ENCODE measurements around the gene RPS6KA3. TPM values are rescaled to one million over a fixed set of nuclear protein-coding genes. Genes with fewer than 3 reads are reported as not detected.

RPS6KA3 gene
- total RNA-seq, 2 donors from 2014 or later = 36.4 to 52.3 TPM

DNA sequence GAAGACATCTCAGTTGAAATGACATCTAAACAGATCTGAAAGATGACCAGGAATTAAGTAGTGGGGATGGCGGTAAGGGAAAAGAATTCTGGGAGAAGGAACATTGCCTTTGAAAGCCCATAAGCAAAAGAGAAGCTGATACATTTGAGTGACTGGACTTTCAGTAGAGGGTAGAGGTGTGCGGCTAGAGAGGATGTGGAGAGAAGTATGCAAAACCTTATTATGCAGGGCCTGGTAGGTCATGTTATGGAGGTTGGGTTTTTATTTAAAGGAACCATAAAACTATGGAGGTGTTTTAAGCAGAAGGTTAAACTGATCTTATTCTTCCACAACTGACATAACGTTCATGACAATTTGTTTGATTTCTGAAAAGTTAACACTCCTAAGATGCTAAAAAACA is 36.3 kb downstream of the RPS6KA3 start:
- DNase-seq (ENCODE audit: low spot score) = no peak
- intact Hi-C loops (cut with DNase I) = no loop called here

DNA sequence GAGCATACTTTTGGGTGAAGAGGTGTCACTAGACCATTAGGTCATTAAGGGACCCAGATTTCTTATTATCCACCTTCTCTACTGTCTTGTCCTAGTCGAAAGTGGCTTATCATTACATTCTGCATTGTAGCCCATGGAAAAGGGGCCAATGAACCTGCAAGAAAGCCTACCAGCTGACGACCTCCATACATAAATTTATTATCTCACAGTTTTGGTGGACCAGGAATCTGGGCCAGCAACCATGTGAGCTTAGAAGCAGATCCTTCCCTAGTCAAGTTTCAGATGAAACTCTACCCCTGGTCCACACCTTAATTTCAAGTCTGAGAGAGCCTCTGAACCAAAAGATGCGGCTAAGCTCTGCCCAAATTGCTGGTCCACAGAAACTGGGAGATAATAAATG is 37.6 kb downstream of the RPS6KA3 start:
- DNase-seq (ENCODE audit: low spot score) = no peak
- intact Hi-C loops (cut with DNase I) = no loop called here

DNA sequence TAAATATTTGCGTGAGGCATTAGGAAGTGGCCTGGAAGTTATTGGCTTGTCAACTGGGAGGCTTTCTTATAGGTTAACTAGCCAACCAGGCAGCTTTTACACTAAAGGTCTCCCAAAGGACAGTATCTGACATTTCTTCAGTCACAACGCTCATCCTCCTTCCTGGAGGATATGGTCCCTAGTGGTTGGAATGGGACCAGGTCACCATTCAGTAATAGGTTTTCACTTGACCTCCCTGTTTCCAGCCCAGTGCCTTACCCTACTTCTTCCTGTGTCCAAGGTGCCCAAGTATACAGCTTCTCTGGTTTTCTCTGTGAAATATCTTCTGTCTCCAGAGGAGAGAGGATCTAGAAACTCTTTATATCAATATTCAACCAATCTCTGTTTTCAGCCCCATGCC is 38.5 kb downstream of the RPS6KA3 start:
- intact Hi-C loops (cut with DNase I) = no loop called here
- no peak for DNase-seq (ENCODE audit: low spot score)

DNA sequence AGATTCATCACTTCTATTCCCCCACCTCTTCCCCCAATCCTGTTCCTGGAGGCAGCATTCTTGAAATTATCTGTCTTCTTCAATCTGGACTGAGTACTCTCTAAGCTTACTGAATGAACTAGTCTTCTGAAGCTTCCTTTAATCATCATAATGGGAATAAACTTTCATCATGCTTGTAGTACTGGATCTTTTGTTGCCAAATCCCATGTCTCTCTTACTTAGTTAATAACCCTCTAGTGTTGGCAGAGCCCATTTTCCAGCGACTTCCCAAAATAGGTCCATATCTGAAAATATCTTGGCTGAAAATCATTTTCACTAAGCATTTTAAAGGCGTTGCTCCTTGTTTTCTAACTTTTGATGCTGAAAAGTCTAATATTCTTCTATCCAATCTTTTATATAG is 39.6 kb downstream of the RPS6KA3 start:
- DNase-seq (ENCODE audit: low spot score) = no peak
- intact Hi-C loops (cut with DNase I) = no loop called here

DNA sequence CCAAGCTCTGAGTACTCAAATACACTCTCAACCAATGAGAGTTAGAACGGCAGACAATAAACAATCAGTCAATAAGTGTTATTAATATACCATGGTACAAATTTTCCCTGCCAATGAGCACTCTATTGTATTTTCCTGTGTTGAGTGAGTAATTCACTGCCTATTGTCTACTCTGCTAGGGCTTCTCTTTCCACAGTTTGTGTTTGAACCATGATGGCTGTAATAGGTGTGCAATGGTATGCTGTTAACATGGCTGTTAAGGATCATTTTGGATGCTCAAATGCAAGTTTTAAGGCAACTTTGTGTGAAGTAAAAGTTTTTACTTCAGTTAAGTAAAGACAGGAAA is 41.2 kb downstream of the RPS6KA3 start:
- intact Hi-C loops (cut with DNase I) = no loop called here
- DNase-seq (ENCODE audit: low spot score) = no peak

DNA sequence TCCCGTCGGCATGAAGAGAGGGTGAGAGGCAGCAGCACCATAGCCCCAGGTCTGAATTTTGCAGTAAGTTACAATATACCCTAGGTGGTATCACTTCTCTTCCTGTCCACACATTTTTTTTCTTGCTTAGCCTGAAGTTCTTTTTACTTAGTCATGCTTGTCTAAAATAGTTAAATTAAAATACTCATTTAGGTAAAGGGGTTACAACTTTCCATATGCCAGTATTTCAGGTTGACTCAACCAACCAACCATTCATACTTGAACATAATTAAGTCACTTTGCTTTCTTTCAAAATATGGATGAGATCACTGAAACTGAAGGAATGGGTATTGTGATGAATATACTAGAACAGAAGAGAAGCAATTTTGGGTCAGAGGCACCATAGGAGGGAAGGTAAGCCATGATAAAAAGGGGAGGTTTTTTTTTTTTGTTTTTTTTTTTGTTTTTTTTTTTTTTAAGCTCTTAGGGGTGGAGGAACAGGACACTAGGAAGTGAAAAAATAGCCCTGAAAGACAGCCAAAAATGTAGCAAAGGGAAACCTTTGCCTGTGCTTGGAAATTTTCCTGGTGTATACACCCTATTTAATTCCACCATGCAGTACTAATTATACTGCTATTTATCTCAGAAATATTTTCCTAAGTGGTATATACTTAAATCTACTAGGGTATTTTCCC is 41.8 kb downstream of the RPS6KA3 start:
- DNase-seq (ENCODE audit: low spot score) = no peak
- intact Hi-C loops (cut with DNase I) = no loop called here

DNA sequence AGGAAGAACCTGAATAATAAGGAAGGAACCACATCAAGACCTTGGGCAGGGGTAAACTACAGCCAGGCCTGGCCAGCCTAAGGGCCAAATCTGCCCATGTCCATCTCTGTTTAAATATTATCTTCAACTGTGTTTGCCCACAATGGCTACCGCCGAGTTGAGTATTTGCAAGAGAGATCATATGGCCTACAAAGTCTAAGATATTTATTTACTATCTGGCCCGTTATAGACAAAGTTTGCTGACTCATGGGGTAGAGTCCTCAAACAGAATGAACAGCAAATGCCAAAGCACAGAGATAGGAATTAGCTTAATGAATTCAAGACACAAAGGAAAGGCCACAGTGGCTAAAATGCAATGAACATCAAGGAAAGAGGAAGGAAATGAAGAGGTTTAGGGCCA is 44.8 kb downstream of the RPS6KA3 start:
- DNase-seq (ENCODE audit: low spot score) = no peak
- intact Hi-C loops (cut with DNase I) = no loop called here

DNA sequence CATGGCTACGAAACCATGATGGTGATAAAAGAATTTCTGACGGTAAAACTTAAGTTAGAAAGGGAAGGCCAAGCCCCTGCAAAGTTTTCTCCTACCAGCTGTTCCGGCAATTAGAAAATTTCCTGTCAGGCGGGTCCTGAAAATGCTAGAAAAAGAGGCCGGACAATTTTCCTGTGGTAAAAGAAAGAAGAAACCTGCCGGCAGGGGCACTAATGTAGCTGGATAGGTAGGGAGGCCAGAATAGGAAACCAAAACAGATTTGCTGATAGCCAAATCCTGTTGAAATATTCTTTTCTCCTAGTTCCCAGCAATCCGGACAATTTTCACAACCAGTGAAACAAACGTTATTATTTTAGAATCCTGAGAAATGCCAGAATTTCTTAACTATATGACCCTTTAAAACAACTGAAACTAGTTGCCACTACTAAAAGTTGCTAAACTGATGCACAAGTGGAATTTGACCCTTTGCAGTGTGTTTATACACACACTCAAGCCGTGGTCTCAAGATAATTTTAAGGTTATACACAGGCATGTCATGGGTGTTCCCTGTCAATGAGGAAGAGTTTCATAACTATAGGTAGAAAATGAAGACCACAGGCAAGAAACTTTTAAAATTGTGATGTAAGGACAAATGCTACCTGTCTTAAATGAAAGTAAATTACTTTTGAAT is 47.7 kb downstream of the RPS6KA3 start:
- DNase-seq (ENCODE audit: low spot score) = no peak
- intact Hi-C loops (cut with DNase I) = no loop called here

DNA sequence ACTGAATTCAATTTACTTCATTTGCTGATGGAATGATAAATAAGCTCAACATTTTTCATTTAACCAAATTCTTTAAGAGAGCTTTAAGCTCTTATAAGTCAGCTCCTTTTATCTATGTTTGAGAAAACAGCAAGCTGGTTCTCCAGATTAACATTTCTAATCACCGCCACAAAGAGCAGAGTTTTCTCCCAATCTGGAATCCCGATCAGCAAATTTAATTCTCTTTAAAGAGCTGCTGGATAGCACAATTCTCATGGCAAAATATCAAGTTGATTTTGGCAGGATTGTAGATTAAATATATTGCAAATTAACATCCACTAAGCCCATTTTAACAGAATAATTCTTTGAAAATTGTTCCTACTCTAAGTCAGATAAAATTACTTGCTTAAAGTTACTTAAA is 48.8 kb downstream of the RPS6KA3 start:
- DNase-seq (ENCODE audit: low spot score) = no peak
- intact Hi-C loops (cut with DNase I) = no loop called here

DNA sequence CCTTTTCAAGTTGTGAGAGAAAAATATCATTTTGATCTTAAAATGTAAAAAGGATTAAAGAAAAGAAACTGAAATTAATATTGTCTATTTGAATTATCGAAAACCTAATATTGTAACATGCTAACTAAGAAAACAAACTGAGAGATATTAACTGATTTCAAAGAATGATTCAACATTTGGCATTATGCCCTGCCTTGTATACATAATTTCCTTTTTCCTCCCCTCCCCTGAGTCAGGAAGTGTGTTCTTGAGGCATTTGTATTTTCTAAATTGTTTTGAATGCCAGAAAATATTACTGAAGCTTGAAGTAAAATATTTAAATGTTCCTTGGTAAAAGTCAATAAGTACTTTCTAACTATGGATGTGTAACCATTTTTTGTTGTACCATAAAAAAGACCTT is 49.4 kb downstream of the RPS6KA3 start:
- DNase-seq (ENCODE audit: low spot score) = no peak
- intact Hi-C loops (cut with DNase I) = no loop called here

DNA sequence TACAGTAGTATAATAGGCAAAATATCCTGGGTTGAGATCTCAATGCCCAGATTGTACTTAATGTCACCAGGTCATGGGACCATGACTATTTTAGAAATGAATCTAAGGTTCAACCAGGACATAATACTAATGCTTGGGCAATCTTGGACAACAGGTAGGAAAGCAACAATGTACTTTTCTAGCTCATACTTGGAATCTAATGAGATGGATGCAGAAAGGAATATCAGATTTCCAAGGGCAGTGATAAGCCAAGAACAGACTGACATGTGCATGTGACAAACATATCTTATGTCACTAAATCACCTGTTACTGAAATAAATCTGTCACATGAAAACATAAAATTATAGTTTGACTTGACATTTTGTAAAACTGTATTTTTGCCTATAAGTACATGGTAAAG is 51.1 kb downstream of the RPS6KA3 start:
- DNase-seq (ENCODE audit: low spot score) = no peak
- intact Hi-C loops (cut with DNase I) = no loop called here

DNA sequence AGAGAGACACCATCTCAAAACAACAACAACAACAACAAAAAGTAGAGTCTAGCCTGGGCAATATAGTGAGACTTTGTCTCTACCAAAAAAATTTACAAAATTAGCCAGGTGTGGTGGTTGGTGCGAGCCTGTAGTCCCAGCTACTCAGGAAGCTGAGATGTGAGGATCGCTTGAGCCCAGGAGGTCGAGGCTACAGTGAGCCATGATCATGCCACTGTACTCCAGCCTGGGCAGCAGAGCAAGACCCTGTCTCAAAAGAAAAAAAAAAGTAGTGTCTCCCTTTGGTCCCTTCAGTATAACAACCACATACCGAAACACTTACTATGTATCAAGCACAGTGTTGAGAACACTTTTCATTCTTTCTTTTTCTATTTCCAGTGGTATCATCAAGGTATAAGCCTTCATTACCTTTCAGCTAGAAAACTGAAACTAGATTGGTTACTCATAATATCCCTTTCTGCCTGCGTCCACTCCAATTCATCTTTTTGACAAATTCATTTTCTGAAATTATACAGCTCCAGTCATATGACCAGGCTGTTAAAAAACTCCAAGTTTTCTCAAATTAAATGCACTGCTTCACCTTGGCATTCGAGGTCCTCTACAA is 54.1 kb downstream of the RPS6KA3 start:
- DNase-seq (ENCODE audit: low spot score) = no peak
- intact Hi-C loops (cut with DNase I) = no loop called here

DNA sequence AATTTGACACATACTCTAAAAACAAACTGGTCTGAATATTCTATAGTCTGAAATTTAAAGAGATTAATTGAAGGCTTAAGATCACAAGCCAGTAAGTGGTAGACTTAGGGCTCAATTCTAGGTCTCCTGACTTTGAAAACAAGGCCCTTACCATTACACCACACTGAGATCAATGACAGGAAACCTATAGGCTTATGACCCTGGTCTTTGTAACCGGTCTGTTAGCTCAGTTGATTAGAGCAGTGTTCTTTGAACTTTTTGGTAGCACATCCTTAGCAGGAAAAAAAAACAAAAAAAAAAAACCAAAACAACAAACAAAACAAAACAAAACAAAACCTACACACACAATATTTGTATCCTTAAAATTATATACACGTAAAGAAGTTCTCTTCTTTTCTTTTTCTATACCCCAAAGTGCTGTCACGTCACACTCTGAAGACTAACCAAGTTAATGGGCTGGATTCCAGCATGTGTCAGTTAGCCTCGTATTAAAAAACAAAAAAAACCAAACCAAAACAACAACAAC is 55.4 kb downstream of the RPS6KA3 start:
- DNase-seq (ENCODE audit: low spot score) = no peak
- intact Hi-C loops (cut with DNase I) = no loop called here

DNA sequence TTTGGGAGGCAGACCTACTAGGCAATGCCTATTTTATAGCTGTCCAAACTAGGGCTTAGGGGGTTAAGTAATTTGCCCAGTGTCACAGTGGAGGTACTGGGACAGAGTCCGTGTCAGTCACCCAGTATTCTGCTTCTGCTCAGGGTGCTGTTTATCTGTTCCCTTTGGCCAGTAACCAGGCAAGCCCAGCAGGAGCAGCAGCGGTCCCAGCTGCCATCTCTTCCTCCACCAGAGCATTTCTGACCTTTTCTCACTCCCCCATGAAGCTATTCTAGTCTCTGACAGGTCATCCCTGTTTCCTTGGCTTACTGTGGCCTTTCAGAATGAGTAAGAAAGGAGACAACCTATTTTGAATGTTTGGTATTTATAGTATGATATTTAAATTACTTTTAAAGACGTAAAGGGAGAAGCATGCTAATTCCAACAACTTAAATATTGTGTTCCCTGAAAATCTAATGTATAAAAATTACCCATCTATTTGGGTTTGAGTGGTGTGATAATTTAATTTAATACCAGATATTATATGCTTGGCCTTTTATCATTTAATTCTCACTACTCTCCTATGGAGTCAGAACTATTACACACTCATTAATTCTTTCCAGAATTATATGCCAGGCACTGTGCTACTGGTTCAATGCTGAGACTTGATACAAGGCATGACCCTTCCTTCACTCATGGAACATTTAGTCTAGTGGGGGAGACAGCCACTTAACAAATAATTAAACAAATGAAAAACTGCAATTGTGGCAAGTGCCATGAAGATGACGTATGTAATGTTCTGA is 60.6 kb downstream of the RPS6KA3 start:
- no peak for DNase-seq (ENCODE audit: low spot score)
- intact Hi-C loops (cut with DNase I) = no loop called here

DNA sequence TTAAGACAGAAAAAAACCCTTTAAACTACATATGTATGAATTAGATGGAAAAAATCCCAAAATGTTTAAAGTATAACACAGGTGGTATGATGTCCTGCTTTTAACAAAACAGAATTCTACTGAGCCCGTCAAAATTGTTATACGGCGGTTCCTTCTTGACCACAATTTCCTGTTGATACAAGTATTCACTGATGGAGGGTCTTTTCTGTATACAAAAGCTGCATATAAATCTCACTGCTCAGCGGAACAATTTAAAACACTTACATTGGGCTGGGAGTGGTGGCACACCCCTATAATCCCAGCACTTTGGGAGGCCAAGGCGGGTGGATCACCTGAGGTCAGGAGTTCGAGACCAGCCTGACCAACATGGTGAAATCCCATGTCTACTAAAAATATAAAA is 62.4 kb downstream of the RPS6KA3 start:
- DNase-seq (ENCODE audit: low spot score) = no peak
- intact Hi-C loops (cut with DNase I) = no loop called here

DNA sequence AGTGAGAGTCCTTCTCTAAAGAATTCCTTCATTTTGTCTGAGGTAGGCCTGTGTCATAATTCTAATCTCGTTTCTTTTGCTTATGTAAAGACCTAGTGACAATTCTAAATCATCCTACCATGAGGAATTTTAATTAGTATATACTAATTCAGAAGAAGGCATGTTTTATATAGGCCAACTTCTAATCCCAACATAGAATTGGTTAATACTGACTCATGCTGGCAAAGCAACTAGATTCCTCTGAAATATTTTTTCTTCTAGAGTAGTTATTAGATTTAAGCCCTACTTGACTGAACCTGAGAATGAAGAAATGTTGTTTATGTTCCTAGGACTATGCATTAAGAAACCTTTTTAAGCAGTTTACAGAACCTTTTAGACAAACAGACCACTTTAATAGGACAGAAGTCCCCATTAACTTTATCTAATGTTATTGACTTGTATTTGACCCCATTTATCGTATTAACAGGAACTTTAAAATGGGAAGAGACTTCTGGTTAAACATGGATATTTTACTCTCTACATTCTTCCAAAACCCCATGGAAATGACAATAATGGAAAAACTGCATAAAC is 69.0 kb downstream of the RPS6KA3 start:
- no peak for DNase-seq (ENCODE audit: low spot score)
- intact Hi-C loops (cut with DNase I) = no loop called here

DNA sequence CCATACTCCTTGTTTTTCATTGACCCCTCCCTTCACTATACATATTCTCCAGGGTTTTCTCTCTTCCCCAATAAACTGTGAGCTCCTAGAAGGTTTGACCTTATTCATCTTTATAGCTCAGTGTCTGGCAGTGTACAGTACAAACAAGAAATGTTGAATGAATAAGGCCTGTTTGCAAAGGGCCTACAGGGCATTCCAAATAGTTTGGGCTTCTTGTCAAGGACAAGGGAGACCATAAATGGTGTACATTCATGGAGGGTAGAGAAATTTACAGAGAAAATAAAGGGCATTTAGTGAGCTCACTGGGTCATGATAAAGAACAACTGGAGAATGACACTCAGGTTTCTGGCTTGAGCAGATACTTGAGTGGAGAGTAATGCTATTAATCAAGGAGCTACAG is 77.5 kb downstream of the RPS6KA3 start:
- intact Hi-C loops (cut with DNase I) = no loop called here

DNA sequence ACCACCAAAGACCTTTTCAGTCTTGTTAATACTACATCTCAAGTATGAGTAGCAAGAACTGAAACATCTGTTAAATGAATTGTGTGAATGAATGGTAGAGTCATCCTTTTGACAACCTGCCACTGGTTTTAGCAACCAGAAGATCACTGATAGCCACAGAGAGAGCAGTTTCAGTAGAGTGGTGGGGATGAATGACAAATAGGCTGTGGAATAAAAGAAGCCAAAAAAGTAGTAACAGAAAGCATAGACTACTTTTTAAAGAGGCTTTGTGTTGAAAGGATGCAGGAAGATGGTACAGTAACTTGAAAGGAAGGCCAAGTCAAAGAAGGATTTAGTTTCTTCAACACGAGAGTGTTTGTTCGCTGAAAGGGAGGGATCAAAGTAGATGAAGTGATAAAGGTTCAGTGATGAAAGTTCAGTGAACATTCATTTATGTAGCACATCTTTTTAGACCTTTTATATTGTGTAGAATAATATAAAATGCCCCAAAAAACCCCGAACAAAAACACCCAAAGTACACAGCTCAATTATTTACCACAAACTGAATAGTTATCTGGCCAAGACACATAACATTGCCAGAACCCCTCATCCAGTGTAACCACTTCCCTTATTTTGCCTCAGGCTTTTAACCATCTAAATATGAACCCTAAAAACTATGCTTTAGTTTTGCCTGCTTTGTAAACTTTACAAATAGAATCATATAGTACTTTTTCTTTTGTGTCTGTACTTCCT is 84.9 kb downstream of the RPS6KA3 start:
- intact Hi-C loops (cut with DNase I) = no loop called here

More for the DNA sequence above, 77.5 kb downstream of the RPS6KA3 start:
- DNase-seq (ENCODE audit: low spot score) = no peak

DNA sequence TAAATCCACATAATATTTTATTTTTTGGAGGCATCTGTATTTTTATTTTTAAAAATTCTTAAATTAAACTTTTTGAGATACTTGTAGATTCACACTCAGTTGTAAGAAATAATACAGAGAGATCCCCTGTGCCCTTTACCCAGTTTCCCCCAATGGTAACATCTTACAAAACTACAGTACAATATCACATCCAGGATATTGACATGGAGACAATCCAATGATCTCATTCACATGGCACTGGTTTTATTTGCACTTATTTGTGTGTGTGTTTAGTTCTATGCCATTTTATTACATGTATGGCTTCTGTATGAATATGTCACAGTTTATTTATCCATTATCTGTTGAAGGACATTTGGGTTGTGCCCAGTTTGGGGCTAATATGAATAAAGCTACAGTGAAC is 89.6 kb downstream of the RPS6KA3 start:
- intact Hi-C loops (cut with DNase I) = no loop called here
- DNase-seq (ENCODE audit: low spot score) = no peak

More for the DNA sequence above, 84.9 kb downstream of the RPS6KA3 start:
- no peak for DNase-seq (ENCODE audit: low spot score)

All from posterior vena cava (tissue), 2 donors.